RKO (cell line): ENCODE measurements around the gene FLT3LG.
"Not testable (repeated sequence)": the region's sequence is repeated elsewhere in the genome, so short reads cannot be mapped to it uniquely, and the experiment has no call there.

Experiments
- DNase-seq: peaks from one replicate; pipeline ENCODE4 v3.0.0-alpha.2; 2016; ENCODE audit warnings: low spot score

Gene FLT3LG

DNA sequence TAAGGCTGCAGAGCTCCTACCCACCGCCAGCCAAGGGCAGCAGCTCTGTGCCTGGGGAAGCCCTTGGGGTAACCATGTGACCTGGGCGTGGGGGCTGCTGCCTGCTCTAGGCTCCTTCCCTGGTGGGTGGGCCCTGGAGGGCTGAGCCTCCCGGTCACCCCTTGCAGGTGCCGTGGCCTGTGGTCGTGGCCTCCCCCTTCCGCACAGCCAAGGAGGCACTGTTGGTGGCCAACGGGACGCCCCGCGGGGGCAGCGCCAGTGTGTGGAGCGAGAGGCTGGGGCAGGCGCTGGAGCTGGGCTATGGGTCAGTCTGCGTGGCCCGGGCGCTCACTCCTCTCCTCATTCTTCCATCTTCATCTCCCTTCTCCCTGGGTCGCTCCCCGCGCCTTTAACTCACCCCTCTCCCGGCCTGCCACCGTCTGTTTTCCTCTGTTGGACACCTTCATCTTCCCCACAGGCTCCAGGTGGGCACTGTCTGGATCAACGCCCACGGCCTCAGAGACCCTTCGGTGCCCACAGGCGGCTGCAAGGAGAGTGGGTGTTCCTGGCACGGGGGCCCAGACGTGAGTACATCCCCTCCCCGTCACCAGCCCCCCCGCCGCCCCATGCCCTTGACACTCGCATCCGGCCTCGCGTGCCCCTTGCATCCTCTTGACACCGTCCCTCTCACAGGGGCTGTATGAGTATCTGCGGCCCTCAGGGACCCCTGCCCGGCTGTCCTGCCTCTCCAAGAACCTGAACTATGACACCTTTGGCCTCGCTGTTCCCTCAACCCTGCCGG is 9.9 kb upstream of the FLT3LG start:
- no peak for DNase-seq

DNA sequence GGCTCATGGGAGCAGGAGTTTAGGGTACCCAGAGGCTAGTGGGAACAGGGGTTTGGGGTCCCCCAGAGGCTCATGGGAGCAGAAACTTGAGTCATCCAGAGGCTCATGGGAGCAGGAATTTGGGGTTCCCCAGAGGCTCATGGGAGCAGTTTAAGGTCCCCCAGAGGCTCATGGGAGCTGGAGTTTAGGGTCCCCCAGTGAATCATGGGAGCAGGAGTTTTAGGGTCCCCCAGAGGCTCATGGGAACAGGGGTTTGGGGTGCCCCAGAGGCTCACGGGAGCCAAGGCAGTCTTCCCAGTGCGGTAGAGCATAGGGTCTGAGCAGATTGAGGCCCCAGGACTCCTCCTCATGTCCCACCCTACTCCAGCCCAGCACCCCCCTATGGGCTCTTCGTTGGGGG is 8.6 kb upstream of the FLT3LG start:
- DNase-seq, result no peak

DNA sequence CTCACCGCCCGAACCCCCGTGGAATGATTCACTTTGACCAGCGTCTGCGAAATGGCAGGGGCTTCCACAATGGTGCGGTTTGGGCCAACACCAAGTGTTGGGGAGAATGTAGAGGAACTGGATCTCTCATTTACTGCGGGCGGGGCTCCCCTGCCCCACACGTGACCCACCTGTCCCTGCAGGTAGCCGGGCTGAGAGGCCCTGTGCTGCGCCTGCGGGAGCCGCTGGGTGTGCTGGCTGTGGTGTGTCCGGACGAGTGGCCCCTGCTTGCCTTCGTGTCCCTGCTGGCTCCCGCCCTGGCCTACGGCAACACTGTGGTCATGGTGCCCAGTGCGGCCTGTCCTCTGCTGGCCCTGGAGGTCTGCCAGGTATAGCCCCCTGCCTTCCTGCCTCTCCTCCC is 5.8 kb upstream of the FLT3LG start:
- no peak for DNase-seq

DNA sequence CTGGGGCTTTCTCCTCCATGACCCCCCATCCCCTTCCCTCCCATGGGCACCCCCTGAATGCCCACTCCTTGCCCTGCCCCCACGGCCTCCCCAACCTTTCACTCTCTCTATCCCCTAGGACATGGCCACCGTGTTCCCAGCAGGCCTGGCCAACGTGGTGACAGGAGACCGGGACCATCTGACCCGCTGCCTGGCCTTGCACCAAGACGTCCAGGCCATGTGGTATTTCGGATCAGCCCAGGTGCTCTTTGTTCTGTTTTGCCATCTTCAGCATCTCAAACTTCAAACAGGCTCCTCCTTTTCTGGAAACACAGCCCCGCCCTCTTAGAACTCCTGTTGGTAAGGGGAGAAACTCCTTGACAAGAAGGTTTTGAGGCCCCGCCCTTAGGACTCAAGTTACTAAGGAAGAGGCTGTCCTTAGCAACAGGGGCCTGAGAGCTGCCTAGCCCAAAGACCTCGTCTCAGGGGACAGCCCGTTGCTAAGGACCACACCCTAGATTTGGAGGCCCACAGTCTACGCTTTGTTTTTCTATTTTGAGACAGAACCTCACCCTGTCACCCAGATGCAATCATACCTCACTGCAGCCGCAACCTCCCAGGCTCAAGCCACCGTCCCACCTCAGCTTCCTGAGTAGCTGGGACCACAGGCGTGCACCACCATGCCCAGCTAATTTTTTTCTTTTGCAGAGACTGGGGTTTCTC is 5.1 kb upstream of the FLT3LG start:
- no peak for DNase-seq

DNA sequence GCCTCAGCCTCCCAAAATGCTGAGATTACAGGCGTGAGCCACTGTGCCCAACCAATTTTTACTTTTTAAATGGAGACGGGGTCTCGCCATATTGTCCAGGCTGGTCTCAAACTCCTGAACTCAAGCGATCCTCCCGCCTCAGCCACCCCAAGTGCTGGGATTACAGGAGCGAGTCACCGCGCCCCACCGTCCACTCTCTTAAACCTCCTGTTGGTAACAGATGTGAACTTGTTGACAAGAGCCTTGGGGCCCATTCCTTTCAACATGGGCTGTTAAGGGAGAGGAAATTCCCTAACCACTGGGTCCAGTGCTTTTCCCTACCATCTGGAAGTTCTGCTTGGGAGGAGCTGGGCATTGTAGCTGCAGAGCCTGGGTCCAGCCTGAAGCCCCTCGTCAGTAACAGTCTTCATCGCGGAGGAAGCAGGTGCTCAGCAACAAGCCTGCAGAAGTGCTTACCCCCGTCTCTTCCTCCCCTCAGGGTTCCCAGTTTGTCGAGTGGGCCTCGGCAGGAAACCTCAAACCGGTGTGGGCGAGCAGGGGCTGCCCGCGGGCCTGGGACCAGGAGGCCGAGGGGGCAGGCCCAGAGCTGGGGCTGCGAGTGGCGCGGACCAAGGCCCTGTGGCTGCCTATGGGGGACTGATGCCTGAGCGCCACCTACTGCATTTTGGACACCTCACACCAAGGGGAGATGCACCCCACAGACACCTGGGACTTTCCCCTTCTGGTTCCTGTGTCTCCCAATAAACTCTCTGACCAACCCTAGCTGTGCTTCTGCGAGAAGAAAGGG is 4.0 kb upstream of the FLT3LG start:
- DNase-seq, result no peak

DNA sequence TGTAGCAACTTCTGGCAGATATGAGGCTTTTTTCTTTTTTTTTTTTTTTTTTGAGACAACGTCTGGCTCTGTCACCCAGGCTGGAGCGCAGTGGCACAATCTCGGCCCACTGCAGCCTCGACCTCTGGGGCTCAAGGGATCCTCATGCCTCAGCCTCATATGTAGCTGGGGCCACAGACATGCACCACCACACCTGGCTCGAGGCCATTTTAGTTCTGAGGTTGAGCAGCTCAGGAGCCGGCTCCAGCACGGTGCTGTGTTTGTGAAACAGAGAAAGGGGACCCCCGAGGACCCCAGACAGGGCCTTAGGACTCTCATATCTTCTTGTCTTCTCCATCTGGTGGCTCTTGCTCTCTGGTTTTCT is 3.4 kb upstream of the FLT3LG start:
- DNase-seq, result no peak

DNA sequence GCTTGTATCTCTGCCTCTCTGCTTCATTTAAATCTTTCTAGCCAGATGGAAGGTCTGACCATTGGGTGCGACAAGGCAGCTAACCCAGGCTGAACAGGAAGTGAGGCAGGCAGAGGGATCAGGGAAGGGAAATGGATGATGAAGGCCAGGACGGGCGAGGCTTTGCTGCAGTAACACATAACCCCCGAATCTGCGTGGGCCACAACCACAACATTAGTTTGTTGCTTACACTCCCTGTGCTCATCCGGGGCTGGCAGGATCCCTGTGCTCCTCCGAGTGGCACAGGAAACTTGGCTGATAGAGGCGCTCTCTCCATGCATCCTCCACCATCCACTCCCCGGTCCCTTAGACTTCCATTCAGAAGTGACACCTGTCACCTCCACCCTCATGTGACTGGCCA is 1.1 kb upstream of the FLT3LG start:
- DNase-seq, result no peak

DNA sequence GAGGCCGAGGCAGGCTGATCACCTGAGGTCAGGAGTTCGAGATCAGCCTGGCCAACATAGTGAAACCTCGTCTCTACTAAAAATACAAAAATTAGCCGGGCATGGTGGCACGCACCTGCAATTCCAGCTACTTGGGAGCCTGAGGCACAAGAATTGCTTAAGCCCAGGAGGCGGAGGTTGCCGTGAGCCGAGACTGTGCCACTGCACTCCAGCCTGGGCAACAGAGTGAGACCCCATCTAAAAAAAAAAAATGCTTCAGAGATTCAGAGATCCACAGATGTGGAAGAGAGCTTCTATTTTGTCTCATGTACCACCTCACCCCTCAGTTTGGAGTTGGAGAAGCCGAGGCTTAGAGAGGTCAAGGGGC is 531 bp upstream of the FLT3LG start:
- DNase-seq, result not testable (repeated sequence)

DNA sequence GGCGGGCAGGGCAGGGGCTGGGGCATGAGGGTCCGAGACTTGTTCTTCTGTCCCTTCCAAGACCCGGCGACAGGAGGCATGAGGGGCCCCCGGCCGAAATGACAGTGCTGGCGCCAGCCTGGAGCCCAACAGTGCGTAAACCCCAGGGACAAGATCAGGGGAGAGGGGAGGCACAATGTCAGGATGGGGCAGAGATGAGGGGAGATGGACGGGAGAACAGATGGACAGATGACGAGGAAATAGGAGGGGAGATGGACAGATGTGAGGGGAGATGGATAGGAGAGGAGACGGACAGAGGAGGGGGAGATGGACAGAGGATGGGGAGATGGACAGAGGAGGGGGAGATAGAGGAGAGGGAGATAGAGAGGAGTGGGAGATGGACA is 518 bp downstream of the FLT3LG start:
- DNase-seq, result no peak

DNA sequence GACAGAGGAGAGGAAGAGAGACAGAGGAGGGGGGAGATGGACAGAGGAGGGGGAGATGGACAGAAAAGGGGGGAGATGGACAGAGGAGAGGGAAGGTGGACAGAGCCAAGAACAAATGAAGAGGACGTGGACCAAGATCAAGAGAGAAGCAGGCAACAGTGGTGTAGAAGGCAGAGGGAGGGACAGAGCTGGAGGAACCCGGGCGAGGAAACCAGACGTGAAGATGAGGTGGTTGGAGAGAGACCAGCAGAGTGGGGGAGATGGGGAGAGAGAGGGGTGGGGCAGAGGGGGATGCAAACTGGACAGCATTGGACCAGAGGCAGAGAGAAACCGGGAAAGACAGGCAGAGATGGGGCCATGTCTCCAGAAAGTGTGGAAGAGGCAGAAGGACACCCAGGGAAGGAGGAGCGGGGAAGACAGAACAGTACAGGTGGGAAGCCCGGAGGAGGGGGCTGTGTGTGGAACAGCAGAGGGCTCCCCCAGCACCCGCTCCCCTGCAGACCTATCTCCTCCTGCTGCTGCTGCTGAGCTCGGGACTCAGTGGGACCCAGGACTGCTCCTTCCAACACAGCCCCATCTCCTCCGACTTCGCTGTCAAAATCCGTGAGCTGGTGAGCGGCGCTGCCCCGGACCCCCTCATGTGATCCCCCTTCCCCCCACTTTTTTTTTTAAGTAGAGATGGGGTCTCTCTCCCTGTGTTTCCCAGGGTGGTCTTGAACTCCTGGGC is 1.3 kb downstream of the FLT3LG start:
- DNase-seq, result no peak

DNA sequence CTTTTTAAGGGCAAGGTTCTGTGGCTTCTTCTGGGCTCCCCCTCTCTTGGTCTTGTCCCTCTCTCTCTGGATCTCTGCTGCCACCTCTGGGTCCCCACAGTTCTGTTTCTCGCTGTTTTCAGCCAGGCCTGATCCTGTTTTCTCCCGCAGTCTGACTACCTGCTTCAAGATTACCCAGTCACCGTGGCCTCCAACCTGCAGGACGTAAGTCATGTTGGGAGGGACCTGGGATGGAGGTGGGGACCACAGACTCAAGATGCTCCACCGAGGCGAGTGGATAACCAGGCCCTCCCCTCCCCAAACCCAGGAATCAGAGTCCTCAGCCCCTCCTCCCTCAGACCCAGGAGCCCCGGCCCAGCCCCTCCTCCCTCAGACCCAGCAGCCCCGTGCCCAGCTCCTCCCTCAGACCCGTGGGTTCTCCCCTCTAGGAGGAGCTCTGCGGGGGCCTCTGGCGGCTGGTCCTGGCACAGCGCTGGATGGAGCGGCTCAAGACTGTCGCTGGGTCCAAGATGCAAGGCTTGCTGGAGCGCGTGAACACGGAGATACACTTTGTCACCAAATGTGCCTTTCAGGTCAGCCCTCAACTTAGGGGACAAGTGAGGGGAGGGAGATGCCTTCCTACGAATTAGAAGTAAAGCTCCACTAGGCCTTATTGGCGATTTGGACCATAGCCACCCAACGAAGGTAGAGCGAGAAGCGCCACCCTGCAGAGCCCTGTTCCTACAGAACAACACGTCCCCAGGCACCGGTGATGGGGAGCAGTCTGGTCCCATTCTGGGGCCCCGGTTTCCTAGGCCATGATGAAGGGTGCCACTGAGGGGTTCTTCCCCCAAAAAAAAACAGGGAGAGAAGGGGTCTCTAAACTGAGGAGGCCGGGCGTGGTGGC is 2.2 kb downstream of the FLT3LG start:
- no peak for DNase-seq

DNA sequence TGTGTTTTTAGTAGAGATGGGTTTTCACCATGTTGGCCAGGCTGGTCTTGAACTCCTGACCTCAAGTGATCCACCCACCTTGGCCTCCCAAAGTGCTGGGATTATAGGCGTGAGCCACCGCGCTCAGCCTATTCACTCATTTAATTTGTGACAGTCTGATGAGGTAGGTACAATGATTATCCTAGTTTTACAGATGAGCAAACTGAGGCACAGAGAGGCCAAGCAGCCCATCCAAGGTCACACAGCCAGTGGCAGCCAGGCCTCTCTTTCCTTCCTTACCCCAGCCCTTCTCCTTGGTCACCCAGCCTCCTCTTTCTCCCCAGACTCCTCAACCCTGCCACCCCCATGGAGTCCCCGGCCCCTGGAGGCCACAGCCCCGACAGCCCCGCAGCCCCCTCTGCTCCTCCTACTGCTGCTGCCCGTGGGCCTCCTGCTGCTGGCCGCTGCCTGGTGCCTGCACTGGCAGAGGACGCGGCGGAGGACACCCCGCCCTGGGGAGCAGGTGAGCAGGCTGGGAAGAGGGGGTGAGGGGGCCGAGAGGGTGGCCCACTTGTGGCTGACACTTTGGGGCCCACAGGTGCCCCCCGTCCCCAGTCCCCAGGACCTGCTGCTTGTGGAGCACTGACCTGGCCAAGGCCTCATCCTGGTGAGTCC is 6.1 kb downstream of the FLT3LG start:
- no peak for DNase-seq

DNA sequence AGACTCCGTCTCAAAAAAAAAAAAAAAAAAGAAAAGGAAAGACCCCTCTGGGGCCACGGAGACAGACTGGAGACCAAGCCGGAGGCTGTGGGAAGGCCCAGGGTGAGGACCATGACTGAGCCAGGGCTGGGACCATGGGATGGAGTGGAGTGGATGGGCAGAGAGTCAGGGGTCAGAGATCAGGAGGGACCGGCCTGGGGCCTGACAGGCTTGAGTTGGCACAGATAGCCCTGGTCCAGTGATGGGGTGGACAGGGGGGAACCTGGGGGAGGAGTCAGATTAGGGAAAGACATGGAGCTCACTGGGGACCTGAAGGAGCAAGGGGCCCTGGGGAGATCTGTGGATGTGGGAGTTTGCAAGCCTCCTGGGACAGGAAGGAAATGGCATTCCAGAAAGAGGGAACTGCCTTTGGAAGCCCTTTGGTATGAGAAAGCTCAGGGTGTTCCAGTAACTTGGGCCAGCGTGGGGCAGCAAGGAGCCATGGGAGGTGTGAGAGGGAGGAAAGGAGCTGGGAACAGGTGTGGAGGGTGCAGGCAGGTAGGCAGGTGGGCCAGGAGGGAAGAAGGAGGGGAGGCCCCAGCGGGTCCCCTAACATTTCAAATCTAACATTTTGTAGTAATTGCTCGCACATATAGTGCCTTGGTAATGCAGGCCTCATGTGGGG is 7.1 kb downstream of the FLT3LG start:
- no peak for DNase-seq

DNA sequence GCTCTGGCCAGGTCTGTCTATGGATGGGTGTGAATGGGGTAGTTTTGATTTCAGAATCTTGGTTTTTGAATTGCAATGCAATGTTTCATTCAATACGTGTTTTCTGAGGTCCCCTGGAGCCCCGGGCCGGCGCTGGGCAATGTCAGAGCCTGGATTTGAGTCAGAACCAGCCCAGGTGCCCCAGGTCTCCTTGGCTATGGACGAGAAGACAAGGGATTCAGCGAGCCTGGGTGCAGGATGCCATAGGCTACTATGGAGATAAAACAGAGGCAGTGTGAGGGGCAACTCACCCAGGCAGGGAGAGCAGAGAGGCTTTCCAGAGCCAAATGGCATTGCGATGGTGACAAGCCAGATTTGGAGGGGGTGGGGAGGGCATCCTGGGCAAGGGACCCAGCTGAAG is 12.2 kb downstream of the FLT3LG start:
- DNase-seq, result no peak

DNA sequence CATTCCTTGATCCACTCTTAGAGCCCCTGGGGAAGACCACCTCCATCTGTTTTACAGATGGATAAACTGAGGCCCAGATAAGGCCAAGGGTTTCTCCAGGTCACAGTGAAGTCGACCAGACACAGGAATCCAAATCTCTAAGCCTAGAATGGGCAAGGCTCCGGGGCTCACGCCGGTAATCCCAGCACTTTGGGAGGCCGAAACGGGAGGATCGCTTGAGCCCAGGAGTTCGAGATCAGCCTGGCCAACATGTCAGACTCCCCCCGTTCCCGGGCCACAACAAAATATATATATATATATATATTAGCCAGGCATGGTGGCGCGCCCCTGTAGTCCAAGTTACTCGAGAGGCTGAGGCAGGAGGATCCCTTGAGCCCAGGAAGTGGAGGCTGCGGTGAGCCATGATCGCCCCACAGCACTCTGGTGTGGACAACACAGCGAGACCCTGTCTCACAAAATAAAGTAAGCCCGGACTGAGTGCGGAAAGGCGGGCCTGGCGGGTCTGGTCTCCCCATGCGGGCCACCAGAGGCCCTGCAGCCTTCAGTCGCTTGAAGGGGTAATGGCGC is 12.8 kb downstream of the FLT3LG start:
- no peak for DNase-seq

DNA sequence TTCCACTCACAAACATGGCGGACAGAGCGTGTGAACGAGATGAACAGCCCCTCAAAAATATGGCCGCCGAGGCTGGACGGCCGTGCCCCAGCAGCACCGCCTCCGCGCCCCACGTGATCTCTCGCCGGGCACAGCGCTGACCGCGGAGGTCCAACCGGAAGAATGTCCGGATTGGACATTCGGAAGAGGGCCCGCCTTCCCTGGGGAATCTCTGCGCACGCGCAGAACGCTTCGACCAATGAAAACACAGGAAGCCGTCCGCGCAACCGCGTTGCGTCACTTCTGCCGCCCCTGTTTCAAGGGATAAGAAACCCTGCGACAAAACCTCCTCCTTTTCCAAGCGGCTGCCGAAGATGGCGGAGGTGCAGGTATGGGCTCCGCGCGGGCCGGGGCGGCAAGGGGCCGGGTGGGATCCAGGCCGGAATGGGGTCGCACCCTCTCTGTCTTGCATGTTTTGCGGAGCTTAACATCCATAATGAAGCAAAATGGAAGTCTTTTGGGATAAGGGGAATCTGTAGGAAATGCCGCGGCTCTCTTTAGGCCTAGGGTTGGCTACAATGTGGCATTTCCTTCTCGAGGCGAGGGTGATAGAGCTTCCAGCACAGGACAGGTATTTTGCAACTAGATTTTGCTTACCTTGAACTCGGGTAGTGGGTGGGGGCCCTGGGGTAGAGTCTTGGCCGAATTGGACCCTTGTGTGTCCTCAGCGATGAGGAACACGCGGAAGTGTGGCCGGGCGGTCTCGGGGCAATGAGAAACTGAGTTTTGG is 13.4 kb downstream of the FLT3LG start, which contains the start of gene RPL13A:
Gene RPL13A, plus strand, starts transcription at position 332 of the 769 bp plus-strand sequence. Its CDS starts 22 bp downstream, at position 354.
- peak; percentile 99 for DNase-seq

DNA sequence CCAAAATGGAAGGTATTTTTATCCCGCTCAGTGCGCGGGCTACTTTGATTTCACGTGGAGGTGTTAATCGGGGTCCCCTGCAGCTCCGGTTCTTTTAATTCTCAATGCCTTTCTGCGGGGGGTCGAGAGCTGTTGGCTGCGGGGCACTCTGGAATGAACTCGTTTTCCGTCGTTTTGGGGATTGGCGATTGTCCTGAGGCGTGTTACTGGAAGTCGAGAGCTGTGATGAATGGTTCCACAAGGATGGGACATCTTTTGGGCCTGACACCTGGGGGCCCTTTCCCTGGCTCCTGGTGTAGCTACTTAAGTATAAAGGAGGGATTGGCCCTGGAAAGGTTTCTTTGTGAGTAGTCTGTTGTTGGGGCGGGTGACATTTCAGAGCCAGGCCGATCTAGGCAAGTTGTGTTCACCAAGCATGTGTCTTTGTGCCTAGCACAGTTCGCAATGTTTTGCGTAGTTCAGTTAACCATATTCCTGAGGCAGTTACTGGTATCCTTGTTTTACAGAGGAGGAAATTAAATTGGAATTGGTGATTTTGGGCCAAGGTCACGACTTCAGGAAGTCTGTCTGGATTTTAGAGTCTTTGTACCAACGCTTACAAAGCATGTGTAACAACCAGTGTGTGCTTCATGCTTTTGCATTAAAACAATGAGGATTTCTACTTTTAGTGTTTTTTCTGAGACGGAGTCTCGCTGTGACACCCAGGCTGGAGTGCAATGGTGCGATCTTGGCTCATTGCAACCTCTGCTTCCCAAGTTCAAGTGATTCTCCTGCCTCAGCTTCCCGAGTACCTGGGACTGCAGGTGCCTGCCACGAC is 14.2 kb downstream of the FLT3LG start:
- no peak for DNase-seq

DNA sequence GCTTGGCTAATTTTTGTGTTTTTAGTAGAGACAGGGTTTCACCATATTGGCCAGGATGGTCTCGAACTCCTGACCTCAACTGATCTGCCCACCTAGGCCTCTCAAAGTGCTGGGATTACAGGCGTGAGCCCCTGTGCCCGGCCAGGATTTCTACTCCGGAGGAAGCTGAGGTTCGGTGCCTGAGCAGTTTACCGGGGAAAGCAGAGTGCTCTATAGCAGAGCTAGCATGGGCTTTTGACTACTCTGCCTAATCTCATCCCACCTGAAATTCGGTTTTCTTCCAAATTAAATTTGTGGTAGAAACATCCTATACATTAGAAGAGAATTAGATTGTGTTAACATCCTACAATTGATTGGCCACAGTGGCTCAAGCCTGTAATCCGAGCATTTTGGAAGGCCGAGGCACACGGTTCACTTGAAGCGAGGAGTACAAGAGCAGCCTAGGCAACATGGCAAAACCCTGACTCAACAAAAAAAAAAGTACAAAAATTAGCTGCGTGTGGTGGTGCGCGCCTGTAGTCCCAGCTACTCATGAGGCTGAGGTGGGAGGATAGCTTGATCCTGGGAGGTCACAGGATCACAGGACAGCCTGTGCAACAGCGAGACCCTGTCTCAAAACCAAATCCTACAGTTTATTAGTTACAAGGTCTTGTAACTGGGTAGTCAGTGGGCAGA is 15.0 kb downstream of the FLT3LG start:
- DNase-seq, result no peak
